GM23338 (cell line): ENCODE measurements around the gene HTT. TPM values are rescaled to one million over a fixed set of nuclear protein-coding genes. Genes with fewer than 3 reads are reported as not detected.

Experiments
- ATAC-seq: fragments of 200-7000 bp; cut with Tn5 transposase; 3 replicates; pipeline ENCODE4 v1.9.1; 2020
- DNase-seq: peaks from one replicate; pipeline ENCODE4 v3.0.0-alpha.2; 2015; ENCODE audit warnings: low spot score
- H2AFZ ChIP-seq: fragments of 200-600 bp; sonication (generic); 2 replicates; pipeline ENCODE4 v1.8.0; 2016; ENCODE audit warnings: antibody characterized with exemption, mild to moderate bottlenecking, moderate library complexity
- H3F3A ChIP-seq: fragments of 200-600 bp; sonication (generic); replicated peaks from 2 replicates; pipeline ENCODE4 v1.8.0; 2017; ENCODE audit warnings: antibody characterized with exemption, mixed run types, low read depth
- H3K27ac ChIP-seq: fragments of 200-600 bp; sonication (generic); 2 replicates; pipeline ENCODE4 v1.6.1; 2016; ENCODE audit warnings: low read depth
- H3K27me3 ChIP-seq: fragments of 200-600 bp; sonication (generic); 2 replicates; pipeline ENCODE4 v1.8.0; 2016; ENCODE audit warnings: mild to moderate bottlenecking, mixed run types, moderate library complexity; ENCODE audit not compliant: insufficient read depth
- H3K36me3 ChIP-seq: fragments of 200-600 bp; sonication (generic); 2 replicates; pipeline ENCODE4 v1.8.0; 2016; ENCODE audit warnings: mild to moderate bottlenecking; ENCODE audit not compliant: insufficient read depth
- H3K4me1 ChIP-seq: fragments of 200-600 bp; sonication (generic); 2 replicates; pipeline ENCODE4 v1.8.0; 2016; ENCODE audit warnings: mild to moderate bottlenecking, moderate library complexity; ENCODE audit not compliant: insufficient read depth
- H3K4me2 ChIP-seq: fragments of 200-600 bp; sonication (generic); 2 replicates; pipeline ENCODE4 v1.7.1; 2017; ENCODE audit warnings: mixed run types
- H3K4me3 ChIP-seq: fragments of 200-600 bp; sonication (generic); 2 replicates; pipeline ENCODE4 v1.6.1; 2016; ENCODE audit warnings: mixed run types
- H3K79me2 ChIP-seq: fragments of 200-600 bp; sonication (generic); replicated peaks from 2 replicates; pipeline ENCODE4 v1.8.0; 2017; ENCODE audit warnings: mild to moderate bottlenecking; ENCODE audit not compliant: insufficient read depth
- H3K9me2 ChIP-seq: fragments of 200-600 bp; sonication (generic); 2 replicates; pipeline ENCODE4 v1.8.0; 2017; ENCODE audit not compliant: insufficient read depth
- H4K20me1 ChIP-seq: fragments of 200-600 bp; sonication (generic); replicated peaks from 2 replicates; pipeline ENCODE4 v1.8.0; 2017; ENCODE audit warnings: mild to moderate bottlenecking; ENCODE audit not compliant: insufficient read depth
- H3K27ac Mint-ChIP-seq: 2 replicates; pipeline ENCODE4 v1.8.0; 2020; ENCODE audit warnings: inconsistent platforms, mild to moderate bottlenecking, moderate library complexity, mixed read lengths
- H3K27me3 Mint-ChIP-seq: 3 replicates; pipeline ENCODE4 v1.8.0; 2022; ENCODE audit warnings: low read depth, mild to moderate bottlenecking, moderate library complexity, mixed read lengths, inconsistent platforms; ENCODE audit not compliant: insufficient read depth, poor library complexity
- H3K36me3 Mint-ChIP-seq: 3 replicates; pipeline ENCODE4 v1.8.0; 2021; ENCODE audit warnings: low read depth, mild to moderate bottlenecking, inconsistent platforms, moderate library complexity, mixed read lengths
- H3K4me1 Mint-ChIP-seq: 3 replicates; pipeline ENCODE4 v1.8.0; 2020; ENCODE audit warnings: mild to moderate bottlenecking, inconsistent platforms, mixed read lengths
- H3K4me3 Mint-ChIP-seq: 3 replicates; pipeline ENCODE4 v1.8.0; 2021; ENCODE audit warnings: moderate library complexity, mild to moderate bottlenecking, inconsistent platforms, mixed read lengths
- H3K9me3 Mint-ChIP-seq: 3 replicates; pipeline ENCODE4 v1.8.0; 2020; ENCODE audit warnings: moderate library complexity, mild to moderate bottlenecking, inconsistent platforms, mixed read lengths
- CREB1 ChIP-seq: fragments of 250-450 bp; sonication (Bioruptor Pico); IDR thresholded peaks from 2 replicates; pipeline ENCODE4 v1.5.0; 2020; ENCODE audit warnings: low read depth, mild to moderate bottlenecking, moderate library complexity
- ETS1 ChIP-seq: IDR thresholded peaks from 2 replicates; pipeline ENCODE4 v1.6.1; 2016; ENCODE audit warnings: antibody characterized with exemption
- EZH2 ChIP-seq: fragments of 200-600 bp; sonication (generic); IDR thresholded peaks from one replicate; pipeline ENCODE4 v1.8.0; 2017; ENCODE audit warnings: antibody characterized with exemption, mild to moderate bottlenecking, low read depth; ENCODE audit not compliant: unreplicated experiment
- EZH2phosphoT487 ChIP-seq: fragments of 200-600 bp; sonication (generic); IDR thresholded peaks from one replicate; pipeline ENCODE4 v1.8.1; 2018; ENCODE audit warnings: antibody characterized with exemption; ENCODE audit not compliant: unreplicated experiment
- JUNB ChIP-seq: IDR thresholded peaks from one replicate; pipeline ENCODE4 v1.6.1; 2016; ENCODE audit warnings: antibody characterized with exemption; ENCODE audit not compliant: unreplicated experiment
- POLR2AphosphoS5 ChIP-seq: IDR thresholded peaks from 2 replicates; pipeline ENCODE4 v1.6.1; 2016; ENCODE audit warnings: antibody characterized with exemption, low read depth
- REST ChIP-seq: IDR thresholded peaks from one replicate; pipeline ENCODE4 v1.6.1; 2018; ENCODE audit warnings: antibody characterized with exemption; ENCODE audit not compliant: unreplicated experiment
- STAT1 ChIP-seq: IDR thresholded peaks from one replicate; pipeline ENCODE4 v1.6.1; 2016; ENCODE audit warnings: antibody characterized with exemption; ENCODE audit not compliant: unreplicated experiment
- ZNF331 ChIP-seq: fragments of 250-450 bp; sonication (Bioruptor Pico); IDR thresholded peaks from 2 replicates; pipeline ENCODE4 v1.5.0; 2020; ENCODE audit warnings: low read depth, mild to moderate bottlenecking, moderate library complexity
- ZNF462 ChIP-seq: fragments of 250-450 bp; sonication (Bioruptor Pico); IDR thresholded peaks from 2 replicates; pipeline ENCODE4 v1.5.0; 2020; ENCODE audit warnings: mild to moderate bottlenecking, moderate library complexity
- polyA plus RNA-seq: library from polyadenylated mRNA; unstranded; fragments of >200 nt; fragmentation: Nextera tagmentation; extraction: Ambion mirVana; gene quantifications from 2 replicates; pipeline ENCODE4 v1.2.1, GENCODE V29; 2016
- total RNA-seq: library from RNA; depleted of rRNA; stranded (reverse); fragments of >200 nt; shearing (Covaris generic); gene quantifications from 2 replicates; pipeline ENCODE4 v1.2.3, GENCODE V29; 2014
- TF ChIP-seq, protein P1 (sequence below), 2 experiments: fragments of 200-600 bp in 1 of 2; sonication (generic) in 1 of 2; conservative IDR thresholded peaks; 2 replicates each; pipeline versions ENCODE4 v1.5.1 to v1.6.1; 2016 to 2017; ENCODE audit warnings: antibody characterized with exemption in 2 of 2, low read depth in 2 of 2, mild to moderate bottlenecking in 2 of 2, moderate library complexity in 1 of 2

HTT gene
- total and polyA plus RNA-seq, 2 experiments from 2014 or later = 26.6 to 67.7 TPM

- ATAC-seq (no peak), DNase-seq (no peak)
- no peaks in the 10 kb centered on the region for H3K4me1 ChIP-seq
- Mint-ChIP-seq H3K27ac (no peak overlapping the region), H3K4me1 (no peaks in the 10 kb centered on the region; the same call in 2 of the 3 replicates), H3K4me3 (no peak overlapping the region), H3K36me3 (no peaks in the 10 kb centered on the region), H3K27me3 (peaks cover 23% of the 10 kb centered on the region), H3K9me3 (no peaks in the 10 kb centered on the region)
- no peaks in the 10 kb centered on the region for H3K79me2 ChIP-seq
- no peaks in the 10 kb centered on the region for H3K27me3 ChIP-seq
- no peaks in the 10 kb centered on the region for H3K36me3 ChIP-seq
- no peak overlapping the region for H3K27ac ChIP-seq
- no peak overlapping the region for H2AFZ ChIP-seq
- H3F3A ChIP-seq = no peaks in the 10 kb centered on the region
- no peaks in the 10 kb centered on the region for H4K20me1 ChIP-seq
- H3K9me2 ChIP-seq = no peaks in the 10 kb centered on the region
- H3K4me2 ChIP-seq = no peak overlapping the region
- TF ChIP-seq ZNF331 (no peak), POLR2AphosphoS5 (no peak), ETS1 (no peak), STAT1 (no peak), REST (no peak), ZNF462 (no peak), EZH2phosphoT487 (no peak), CREB1 (CRISPR knock-in tag) (no peak), EZH2 (no peak), JUNB (no peak)
- TF ChIP-seq, protein P1, sequence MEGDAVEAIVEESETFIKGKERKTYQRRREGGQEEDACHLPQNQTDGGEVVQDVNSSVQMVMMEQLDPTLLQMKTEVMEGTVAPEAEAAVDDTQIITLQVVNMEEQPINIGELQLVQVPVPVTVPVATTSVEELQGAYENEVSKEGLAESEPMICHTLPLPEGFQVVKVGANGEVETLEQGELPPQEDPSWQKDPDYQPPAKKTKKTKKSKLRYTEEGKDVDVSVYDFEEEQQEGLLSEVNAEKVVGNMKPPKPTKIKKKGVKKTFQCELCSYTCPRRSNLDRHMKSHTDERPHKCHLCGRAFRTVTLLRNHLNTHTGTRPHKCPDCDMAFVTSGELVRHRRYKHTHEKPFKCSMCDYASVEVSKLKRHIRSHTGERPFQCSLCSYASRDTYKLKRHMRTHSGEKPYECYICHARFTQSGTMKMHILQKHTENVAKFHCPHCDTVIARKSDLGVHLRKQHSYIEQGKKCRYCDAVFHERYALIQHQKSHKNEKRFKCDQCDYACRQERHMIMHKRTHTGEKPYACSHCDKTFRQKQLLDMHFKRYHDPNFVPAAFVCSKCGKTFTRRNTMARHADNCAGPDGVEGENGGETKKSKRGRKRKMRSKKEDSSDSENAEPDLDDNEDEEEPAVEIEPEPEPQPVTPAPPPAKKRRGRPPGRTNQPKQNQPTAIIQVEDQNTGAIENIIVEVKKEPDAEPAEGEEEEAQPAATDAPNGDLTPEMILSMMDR (conservative IDR thresholded peaks at IDR 0.05; ENCODE audit: low read depth in 2 of 2) = no peak
- H3K4me3 ChIP-seq = no peak overlapping the region
Observed at GRCh38 chr4:3034231-3034630, 40.2 kb upstream of the HTT start.
